Kidney (tissue), 14 donors: ENCODE measurements around the gene AFDN. TPM values are rescaled to one million over a fixed set of nuclear protein-coding genes. Genes with fewer than 3 reads are reported as not detected.

Source experiments
- DNase-seq, 5 donors: peaks; one replicate each; pipeline ENCODE4 v3.0.0-alpha.2; 2013 to 2020
- FAIRE-seq: peaks from 2 replicates; lab custom pipeline; 2012; peaks lifted over from hg19 to GRCh38; lab: Jason Lieb, UNC
- H3K27ac ChIP-seq, 2 donors: one replicate each; pipeline ENCODE4 v1.7.0; 2013; ENCODE audit warnings: low read depth in 2 of 2, low read length in 2 of 2, inconsistent platforms in 1 of 2
- H3K27me3 ChIP-seq: one replicate; pipeline ENCODE4 v1.7.1; 2013; ENCODE audit warnings: low read length, inconsistent platforms; ENCODE audit not compliant: control insufficient read depth, insufficient read depth
- H3K36me3 ChIP-seq, 3 donors: one replicate each; pipeline versions ENCODE4 v1.7.0 to v1.7.1; 2013; ENCODE audit warnings: low read length in 3 of 3, control low read depth in 1 of 3, inconsistent platforms in 1 of 3; ENCODE audit not compliant: insufficient read depth in 3 of 3, control insufficient read depth in 2 of 3
- H3K4me1 ChIP-seq, 3 donors: one replicate each; pipeline versions ENCODE4 v1.7.0 to v1.7.1; 2013; ENCODE audit warnings: low read length in 3 of 3, inconsistent platforms in 1 of 3, low read depth in 1 of 3; ENCODE audit not compliant: control insufficient read depth in 2 of 3, insufficient read depth in 2 of 3
- H3K4me3 ChIP-seq, 3 donors: one replicate each; pipeline versions ENCODE4 v1.7.0 to v1.8.1; 2013; ENCODE audit warnings: low read length in 3 of 3, control low read depth in 1 of 3, inconsistent platforms in 1 of 3
- H3K9ac ChIP-seq, 3 donors: one replicate each; pipeline versions ENCODE4 v1.7.0 to v1.7.1; 2013; ENCODE audit warnings: low read length in 3 of 3, control low read depth in 1 of 3, inconsistent platforms in 1 of 3
- H3K9me3 ChIP-seq, 3 donors: one replicate each; pipeline versions ENCODE4 v1.7.0 to v1.7.1; 2013; ENCODE audit warnings: low read length in 3 of 3, control low read depth in 1 of 3, inconsistent platforms in 1 of 3; ENCODE audit not compliant: control insufficient read depth in 2 of 3, insufficient read depth in 1 of 3
- intact Hi-C: fragments of 100-400 bp; cut with DNase I; formaldehyde crosslinking; loops from one replicate; pipeline ENCODE4 v1.11.1; 2022
- polyA plus RNA-seq: library from polyadenylated mRNA; stranded (reverse); fragments of 350-450 nt; fragmentation: Illumina TruSeq; extraction: RNeasy Lipid Tissue Mini Kit (QIAGEN cat#74804); gene quantifications from one replicate; pipeline ENCODE4 v1.2.3, GENCODE V29; 2014; ENCODE audit warnings: low read depth, low replicate concordance; ENCODE audit not compliant: insufficient read depth
- total RNA-seq: library from RNA; stranded (reverse); fragmentation: NEBNext Ultra II Directional; extraction: Animal tissue kit (Norgen Biotek cat#: 25700); gene quantifications from one replicate; pipeline ENCODE4 v1.2.1, GENCODE V29; 2021
- TF ChIP-seq, protein P1 (sequence below): IDR thresholded peaks from 3 replicates; pipeline ENCODE4 v1.5.1; 2012; ENCODE audit warnings: mild to moderate bottlenecking, moderate library complexity, borderline replicate concordance; ENCODE audit not compliant: insufficient read depth; ENCODE audit errors: extremely low read depth
- donor health status: control.
- donor health status: control.
- donor health status: control.
- donor health status: control.
- donor health status: control.
- donor health status: DM: yes; HTN: yes; CAD: no.
- donor health status: Normal renal cell carcinoma (clear cell type).

AFDN gene
- total and polyA plus RNA-seq, 2 donors from 2014 or later: 21.5 to 175 TPM

DNA sequence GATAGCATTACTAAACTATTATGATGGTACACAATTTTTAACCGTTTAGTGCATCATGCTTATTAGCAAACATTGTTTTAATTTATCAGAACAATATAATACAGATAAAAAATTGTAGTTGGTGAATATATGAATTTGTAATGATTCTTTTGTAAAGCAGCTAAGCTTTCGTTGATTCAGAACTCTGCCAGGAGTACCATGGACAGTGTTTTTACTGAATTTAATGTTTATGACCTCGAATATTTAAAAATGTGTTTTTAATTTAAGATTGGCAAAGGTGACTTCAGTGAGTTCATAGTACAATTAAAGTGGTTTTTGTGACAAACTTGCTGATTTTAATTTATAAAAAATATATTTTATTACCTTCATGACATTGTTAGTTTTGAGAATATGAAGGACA is 10.0 kb downstream of the AFDN start:
- TF ChIP-seq, protein P1, sequence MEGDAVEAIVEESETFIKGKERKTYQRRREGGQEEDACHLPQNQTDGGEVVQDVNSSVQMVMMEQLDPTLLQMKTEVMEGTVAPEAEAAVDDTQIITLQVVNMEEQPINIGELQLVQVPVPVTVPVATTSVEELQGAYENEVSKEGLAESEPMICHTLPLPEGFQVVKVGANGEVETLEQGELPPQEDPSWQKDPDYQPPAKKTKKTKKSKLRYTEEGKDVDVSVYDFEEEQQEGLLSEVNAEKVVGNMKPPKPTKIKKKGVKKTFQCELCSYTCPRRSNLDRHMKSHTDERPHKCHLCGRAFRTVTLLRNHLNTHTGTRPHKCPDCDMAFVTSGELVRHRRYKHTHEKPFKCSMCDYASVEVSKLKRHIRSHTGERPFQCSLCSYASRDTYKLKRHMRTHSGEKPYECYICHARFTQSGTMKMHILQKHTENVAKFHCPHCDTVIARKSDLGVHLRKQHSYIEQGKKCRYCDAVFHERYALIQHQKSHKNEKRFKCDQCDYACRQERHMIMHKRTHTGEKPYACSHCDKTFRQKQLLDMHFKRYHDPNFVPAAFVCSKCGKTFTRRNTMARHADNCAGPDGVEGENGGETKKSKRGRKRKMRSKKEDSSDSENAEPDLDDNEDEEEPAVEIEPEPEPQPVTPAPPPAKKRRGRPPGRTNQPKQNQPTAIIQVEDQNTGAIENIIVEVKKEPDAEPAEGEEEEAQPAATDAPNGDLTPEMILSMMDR: no peak
- Histone ChIP-seq H3K9ac (no peak overlapping the region), H3K9me3 (no peaks in the 10 kb centered on the region), H3K4me3 (no peak overlapping the region), H3K27ac (no peak overlapping the region), H3K27me3 (no peaks in the 10 kb centered on the region), H3K36me3 (no peaks in the 10 kb centered on the region), H3K4me1 (peaks cover 3 to 19% (median 17%) of the 10 kb centered on the region in 3 donors)
- intact Hi-C loops: no loop called here
- no peak for FAIRE-seq
- DNase-seq: no peak

DNA sequence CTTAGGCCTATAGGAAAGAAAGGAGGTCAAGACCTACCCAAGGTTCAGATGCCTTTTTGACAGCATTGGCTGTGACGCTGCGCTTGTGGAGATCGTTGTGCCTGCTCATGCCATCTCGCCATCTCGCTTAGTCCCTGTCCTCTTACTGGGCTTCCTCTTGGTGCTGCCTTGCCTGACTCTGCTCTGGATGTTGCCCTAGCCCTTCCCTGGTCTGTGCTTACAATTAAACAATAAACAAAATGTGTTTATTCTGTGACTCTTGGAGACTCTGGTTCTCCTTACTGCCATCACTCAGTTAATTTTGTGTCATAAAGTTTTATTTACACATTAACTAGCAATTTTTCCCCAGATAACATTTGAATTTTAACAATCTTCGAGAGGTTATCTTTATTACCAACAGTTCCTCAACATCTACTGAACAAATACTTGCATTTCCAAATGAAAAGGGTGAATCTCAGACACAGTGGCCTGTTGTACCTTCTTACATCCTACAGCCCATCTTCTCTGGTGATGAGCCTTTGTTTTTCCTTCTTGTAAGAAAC is 11.6 kb downstream of the AFDN start:
- H3K4me1 ChIP-seq: peaks cover 3 to 16% (median 15%) of the 10 kb centered on the region in 3 donors
- no peaks in the 10 kb centered on the region for H3K27me3 ChIP-seq
- no peak overlapping the region for H3K9ac ChIP-seq
- H3K27ac ChIP-seq: no peak overlapping the region
- intact Hi-C loops: no loop called here
- TF ChIP-seq, protein P1: no peak
- DNase-seq: no peak
- no peak overlapping the region for H3K4me3 ChIP-seq
- no peaks in the 10 kb centered on the region for H3K9me3 ChIP-seq
- no peaks in the 10 kb centered on the region for H3K36me3 ChIP-seq
- FAIRE-seq: no peak

DNA sequence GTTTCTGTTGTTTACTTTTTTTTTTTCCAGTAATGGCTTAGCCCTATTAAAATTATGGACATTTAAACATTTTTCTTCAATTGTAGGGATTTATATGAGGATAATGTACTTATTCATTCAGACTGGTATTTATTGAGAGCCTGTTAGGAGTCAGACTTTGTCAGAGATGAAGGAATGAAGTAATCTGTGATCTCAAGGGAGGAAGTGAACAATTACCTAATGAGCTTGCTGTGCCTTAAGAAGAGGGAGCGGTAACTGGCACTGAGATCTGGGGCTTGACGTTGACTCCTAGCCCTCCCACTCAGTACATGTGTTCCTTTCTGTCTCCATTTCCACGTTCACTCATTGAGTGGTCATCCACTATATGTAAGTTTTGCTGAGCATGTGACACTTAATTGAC is 12.6 kb downstream of the AFDN start:
- DNase-seq: no peak
- Histone ChIP-seq H3K27me3 (no peaks in the 10 kb centered on the region), H3K36me3 (no peaks in the 10 kb centered on the region), H3K27ac (no peak overlapping the region), H3K9me3 (no peaks in the 10 kb centered on the region), H3K9ac (no peak overlapping the region), H3K4me1 (peaks cover 3 to 15% (median 11%) of the 10 kb centered on the region in 3 donors), H3K4me3 (no peak overlapping the region)
- TF ChIP-seq, protein P1: no peak
- FAIRE-seq: no peak
- intact Hi-C loops: no loop called here

DNA sequence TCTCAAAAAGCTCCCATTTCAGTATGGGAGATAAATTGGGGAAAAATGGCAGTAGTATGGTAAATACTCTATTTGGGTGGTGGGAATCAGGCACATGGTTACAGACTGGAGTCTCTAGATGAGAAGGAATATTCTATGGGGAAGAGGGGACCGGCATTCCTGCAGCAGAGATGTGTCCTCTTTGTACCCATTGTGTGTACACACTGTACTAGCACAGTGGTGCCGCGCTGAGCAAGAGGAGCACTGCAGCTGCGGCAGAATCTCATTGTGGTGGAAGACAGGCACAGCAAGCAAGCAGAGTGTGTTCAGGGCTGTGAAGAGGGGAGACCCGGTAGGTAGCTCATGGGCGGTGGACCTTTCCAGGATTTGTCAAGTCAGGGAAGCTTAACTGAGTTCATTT is 13.0 kb downstream of the AFDN start:
- DNase-seq (no peak), FAIRE-seq (no peak)
- intact Hi-C loops: no loop called here
- Histone ChIP-seq H3K36me3 (no peaks in the 10 kb centered on the region), H3K9me3 (no peaks in the 10 kb centered on the region), H3K27ac (no peak overlapping the region), H3K4me1 (peaks cover 3 to 15% (median 11%) of the 10 kb centered on the region in 3 donors), H3K9ac (no peak overlapping the region), H3K27me3 (no peaks in the 10 kb centered on the region), H3K4me3 (no peak overlapping the region)
- TF ChIP-seq, protein P1: no peak
